ENCODE measurements around the gene SOWAHB.

Gene SOWAHB, protein sequence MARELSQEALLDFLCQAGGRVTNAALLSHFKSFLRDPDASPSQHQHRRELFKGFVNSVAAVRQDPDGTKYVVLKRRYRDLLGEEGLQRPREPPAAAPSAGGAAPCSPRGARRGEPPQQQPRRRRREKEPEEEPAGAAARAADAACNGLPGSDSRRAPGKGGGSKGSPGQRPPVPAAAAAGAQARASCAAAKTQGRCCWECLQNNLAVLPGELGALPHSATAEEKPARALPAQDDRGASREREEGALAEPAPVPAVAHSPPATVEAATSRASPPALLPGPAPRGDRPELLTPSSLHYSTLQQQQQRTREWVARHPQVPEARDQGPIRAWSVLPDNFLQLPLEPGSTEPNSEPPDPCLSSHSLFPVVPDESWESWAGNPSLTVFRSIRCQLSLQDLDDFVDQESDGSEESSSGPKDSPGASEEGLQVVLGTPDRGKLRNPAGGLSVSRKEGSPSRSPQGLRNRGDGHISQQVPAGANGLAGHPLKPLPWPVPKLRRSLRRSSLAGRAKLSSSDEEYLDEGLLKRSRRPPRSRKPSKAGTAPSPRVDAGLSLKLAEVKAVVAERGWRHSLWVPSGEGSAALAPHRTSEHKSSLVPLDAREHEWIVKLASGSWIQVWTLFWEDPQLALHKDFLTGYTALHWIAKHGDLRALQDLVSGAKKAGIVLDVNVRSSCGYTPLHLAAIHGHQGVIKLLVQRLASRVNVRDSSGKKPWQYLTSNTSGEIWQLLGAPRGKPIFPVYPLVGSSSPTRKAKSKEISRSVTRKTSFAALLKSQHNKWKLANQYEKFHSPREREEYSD

DNA sequence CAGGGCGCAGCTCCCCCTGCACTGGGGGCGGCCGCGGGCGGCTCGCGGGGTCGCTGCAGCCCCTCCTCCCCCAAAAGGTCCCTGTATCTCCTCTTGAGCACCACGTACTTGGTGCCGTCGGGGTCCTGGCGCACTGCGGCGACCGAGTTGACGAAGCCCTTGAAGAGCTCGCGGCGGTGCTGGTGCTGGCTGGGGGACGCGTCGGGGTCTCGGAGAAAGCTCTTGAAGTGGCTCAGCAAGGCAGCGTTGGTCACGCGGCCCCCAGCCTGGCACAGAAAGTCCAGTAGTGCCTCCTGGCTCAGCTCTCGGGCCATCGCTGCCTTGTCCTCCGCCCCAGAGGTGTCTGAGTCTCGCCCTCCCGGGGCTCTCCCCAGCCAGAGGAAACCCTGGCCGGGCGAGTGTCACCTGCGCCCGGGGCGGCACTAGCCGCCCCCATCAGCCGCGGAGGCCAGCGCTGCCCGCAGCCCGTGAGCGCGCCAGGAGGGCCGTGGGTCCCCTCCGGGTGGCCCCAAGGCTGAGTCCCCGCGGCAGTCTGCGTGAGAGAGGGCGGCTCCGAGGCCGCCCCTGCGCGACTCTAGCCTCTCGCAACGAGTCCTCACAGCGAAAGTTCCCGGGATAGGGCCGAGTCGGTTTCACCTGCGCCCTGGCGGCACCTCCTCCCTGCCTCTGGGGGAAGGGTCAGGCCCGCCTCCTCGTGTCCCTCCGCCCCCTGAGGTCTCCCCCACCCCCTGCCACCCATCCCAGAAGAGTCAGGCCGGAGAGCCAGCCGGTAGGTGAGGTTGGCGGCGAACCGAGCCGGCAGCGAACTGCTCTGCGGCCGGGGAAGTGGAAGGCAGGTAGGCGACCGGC is at the start of gene SOWAHB:
SOWAHB (minus strand) TSS at position 609 of the 849 bp plus-strand sequence; CDS start at position 314, 295 bp downstream.
- peak within 1 kb of the TSS; percentile 65 for H3K4me3 ChIP-seq (ENCODE audit: low read length)
- H3K27me3 ChIP-seq (replicated peaks; ENCODE audit: control insufficient read depth, insufficient read depth, low read length) = peaks cover 51% of the 10 kb centered on the region
- DNase-seq (ENCODE audit: low read depth) = peak; percentile 48
- no peaks in the 10 kb centered on the region for H3K36me3 ChIP-seq (ENCODE audit: control insufficient read depth, insufficient read depth, low read length, severe bottlenecking)
- no peak within 1 kb of the TSS for H3K9ac ChIP-seq (ENCODE audit: low read length)
- no peaks in the 10 kb centered on the region for H3K4me1 ChIP-seq (ENCODE audit: control insufficient read depth, insufficient read depth, low read length)
- H3K9me3 ChIP-seq (ENCODE audit: control insufficient read depth, low read length) = no peaks in the 10 kb centered on the region

DNA sequence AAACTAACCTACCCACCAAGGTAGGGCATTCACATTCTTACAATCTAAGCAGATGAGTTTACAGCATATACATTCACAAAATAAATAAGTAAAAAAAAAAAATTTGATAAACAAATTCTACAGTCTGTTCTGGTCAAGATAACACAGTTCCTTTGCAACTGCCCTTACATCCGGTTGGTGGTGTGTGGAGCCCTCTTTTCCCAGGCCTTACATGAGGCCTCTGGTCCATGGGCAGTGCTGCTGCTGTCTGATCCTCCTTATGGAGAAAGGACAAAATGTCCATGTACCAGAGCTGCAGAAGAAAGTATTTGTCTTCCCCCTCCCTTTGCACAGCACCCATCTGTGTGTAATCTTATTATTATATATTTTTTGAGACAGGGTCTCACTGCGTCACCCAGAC is 49.4 kb upstream of the SOWAHB start:
- Histone ChIP-seq H3K9me3 (ENCODE audit: control insufficient read depth, low read length) (no peaks in the 10 kb centered on the region), H3K27me3 (replicated peaks; ENCODE audit: control insufficient read depth, insufficient read depth, low read length) (no peaks in the 10 kb centered on the region), H3K9ac (ENCODE audit: low read length) (peak overlapping the region; percentile 98), H3K36me3 (ENCODE audit: control insufficient read depth, insufficient read depth, low read length, severe bottlenecking) (no peaks in the 10 kb centered on the region), H3K4me1 (ENCODE audit: control insufficient read depth, insufficient read depth, low read length) (peaks cover 30% of the 10 kb centered on the region), H3K4me3 (ENCODE audit: low read length) (peak overlapping the region; percentile 89)
- DNase-seq (ENCODE audit: low read depth) = no peak

DNA sequence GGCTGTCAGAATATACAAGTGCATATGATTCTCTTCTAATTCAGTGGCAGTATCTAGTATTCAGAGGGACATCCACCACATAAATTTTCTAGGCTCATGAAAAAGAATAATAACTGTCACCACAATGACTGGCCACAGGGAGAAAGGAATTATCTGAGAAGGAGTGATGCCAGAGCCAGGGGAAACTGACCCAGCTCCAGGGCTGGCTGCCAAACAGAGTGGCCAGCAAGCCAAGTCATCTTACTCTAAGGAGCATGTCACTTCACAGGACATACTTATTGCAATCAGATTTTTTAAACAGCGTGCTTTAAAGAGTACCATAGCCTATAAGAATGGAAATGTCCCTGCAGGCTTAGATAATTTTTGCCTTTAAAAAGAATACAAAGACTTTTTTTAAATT is 45.8 kb upstream of the SOWAHB start:
- H3K27me3 ChIP-seq (replicated peaks; ENCODE audit: control insufficient read depth, insufficient read depth, low read length) = no peaks in the 10 kb centered on the region
- no peaks in the 10 kb centered on the region for H3K9me3 ChIP-seq (ENCODE audit: control insufficient read depth, low read length)
- H3K9ac ChIP-seq (ENCODE audit: low read length) = no peak overlapping the region
- H3K4me1 ChIP-seq (ENCODE audit: control insufficient read depth, insufficient read depth, low read length) = peaks cover 24% of the 10 kb centered on the region
- no peak overlapping the region for H3K4me3 ChIP-seq (ENCODE audit: low read length)
- DNase-seq (ENCODE audit: low read depth) = no peak
- no peaks in the 10 kb centered on the region for H3K36me3 ChIP-seq (ENCODE audit: control insufficient read depth, insufficient read depth, low read length, severe bottlenecking)

DNA sequence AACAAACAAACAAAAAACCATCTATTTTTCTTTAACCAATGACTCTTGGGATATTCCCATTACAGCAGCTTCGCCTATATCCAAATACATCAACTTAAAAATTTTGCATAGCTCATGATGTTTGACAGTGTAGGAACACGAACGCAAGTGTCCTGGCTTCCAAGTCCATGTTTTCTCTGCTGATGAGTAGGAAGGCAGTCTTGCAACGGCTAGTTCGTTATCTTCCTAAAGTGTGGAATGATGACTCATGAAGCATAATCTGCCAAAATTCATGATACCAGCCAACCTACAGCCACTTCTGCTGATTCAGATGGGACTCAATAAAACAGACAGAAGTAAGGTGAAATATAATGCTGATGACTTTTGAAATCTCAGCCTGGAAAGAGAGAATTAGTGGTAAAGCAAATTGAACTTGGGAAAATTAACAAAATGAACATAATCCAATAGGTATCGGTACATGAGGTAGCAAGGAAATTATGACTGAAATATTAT is 45.2 kb upstream of the SOWAHB start:
- Histone ChIP-seq H3K27me3 (replicated peaks; ENCODE audit: control insufficient read depth, insufficient read depth, low read length) (no peaks in the 10 kb centered on the region), H3K4me1 (ENCODE audit: control insufficient read depth, insufficient read depth, low read length) (peaks cover 21% of the 10 kb centered on the region), H3K9ac (ENCODE audit: low read length) (no peak overlapping the region), H3K9me3 (ENCODE audit: control insufficient read depth, low read length) (no peaks in the 10 kb centered on the region), H3K4me3 (ENCODE audit: low read length) (no peak overlapping the region), H3K36me3 (ENCODE audit: control insufficient read depth, insufficient read depth, low read length, severe bottlenecking) (no peaks in the 10 kb centered on the region)
- DNase-seq (ENCODE audit: low read depth) = no peak

DNA sequence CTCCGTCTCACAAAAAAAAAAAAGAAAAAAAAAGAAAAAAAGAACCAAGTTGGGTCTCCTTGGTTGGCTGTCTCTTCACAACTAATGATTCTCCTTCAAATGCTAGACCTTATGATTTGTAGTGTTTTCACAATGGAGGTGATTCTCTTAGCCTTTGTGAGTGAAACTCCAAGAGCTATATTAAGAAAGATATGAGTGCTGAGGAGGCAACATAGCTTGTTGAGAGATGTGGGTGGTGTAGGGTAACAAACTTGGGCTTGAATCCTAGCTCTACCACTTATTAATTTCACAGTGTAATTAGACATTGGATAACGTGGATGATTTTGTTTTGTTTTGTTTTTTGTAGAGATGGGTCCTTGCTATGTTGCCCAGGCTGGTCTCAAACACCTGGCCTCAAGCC is 41.2 kb upstream of the SOWAHB start:
- no peaks in the 10 kb centered on the region for H3K36me3 ChIP-seq (ENCODE audit: control insufficient read depth, insufficient read depth, low read length, severe bottlenecking)
- no peaks in the 10 kb centered on the region for H3K27me3 ChIP-seq (replicated peaks; ENCODE audit: control insufficient read depth, insufficient read depth, low read length)
- H3K9ac ChIP-seq (ENCODE audit: low read length) = no peak overlapping the region
- no peak for DNase-seq (ENCODE audit: low read depth)
- peaks cover 10% of the 10 kb centered on the region for H3K4me1 ChIP-seq (ENCODE audit: control insufficient read depth, insufficient read depth, low read length)
- no peaks in the 10 kb centered on the region for H3K9me3 ChIP-seq (ENCODE audit: control insufficient read depth, low read length)
- no peak overlapping the region for H3K4me3 ChIP-seq (ENCODE audit: low read length)

DNA sequence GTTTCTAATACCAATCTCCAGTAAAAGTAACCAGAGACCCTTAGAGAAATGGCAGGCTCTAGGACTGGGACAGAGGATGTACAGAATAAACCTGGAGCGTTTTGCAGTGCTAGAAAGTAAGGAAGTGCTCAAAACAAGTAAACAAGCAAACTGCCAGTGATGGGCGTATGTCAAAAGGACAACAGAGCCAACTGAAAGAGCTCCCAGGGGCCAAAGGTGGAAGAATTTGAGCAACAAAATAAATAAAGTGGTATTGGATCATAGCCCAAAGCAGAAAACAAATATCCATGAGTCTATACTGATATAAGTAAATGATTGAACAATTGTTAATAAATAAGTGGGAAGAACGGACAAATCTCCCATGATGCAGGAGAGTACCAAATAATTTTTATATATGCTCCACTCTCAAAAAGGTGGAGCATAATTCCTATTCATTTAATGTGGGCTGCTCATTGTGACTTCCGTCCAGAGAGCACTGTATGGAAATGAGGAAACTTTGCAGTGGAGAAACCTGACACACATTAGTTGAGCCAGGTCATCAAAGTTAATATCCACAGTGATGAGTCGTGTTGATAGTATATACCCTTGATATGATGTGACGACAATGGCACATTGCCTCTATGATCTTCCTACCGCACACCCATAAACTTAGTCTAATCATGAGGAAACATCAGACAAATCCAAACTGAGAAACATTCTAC is 33.8 kb upstream of the SOWAHB start:
- no peak for DNase-seq (ENCODE audit: low read depth)
- no peaks in the 10 kb centered on the region for H3K4me1 ChIP-seq (ENCODE audit: control insufficient read depth, insufficient read depth, low read length)
- no peak overlapping the region for H3K4me3 ChIP-seq (ENCODE audit: low read length)
- no peaks in the 10 kb centered on the region for H3K36me3 ChIP-seq (ENCODE audit: control insufficient read depth, insufficient read depth, low read length, severe bottlenecking)
- no peaks in the 10 kb centered on the region for H3K9me3 ChIP-seq (ENCODE audit: control insufficient read depth, low read length)
- H3K9ac ChIP-seq (ENCODE audit: low read length) = no peak overlapping the region
- H3K27me3 ChIP-seq (replicated peaks; ENCODE audit: control insufficient read depth, insufficient read depth, low read length) = no peaks in the 10 kb centered on the region

DNA sequence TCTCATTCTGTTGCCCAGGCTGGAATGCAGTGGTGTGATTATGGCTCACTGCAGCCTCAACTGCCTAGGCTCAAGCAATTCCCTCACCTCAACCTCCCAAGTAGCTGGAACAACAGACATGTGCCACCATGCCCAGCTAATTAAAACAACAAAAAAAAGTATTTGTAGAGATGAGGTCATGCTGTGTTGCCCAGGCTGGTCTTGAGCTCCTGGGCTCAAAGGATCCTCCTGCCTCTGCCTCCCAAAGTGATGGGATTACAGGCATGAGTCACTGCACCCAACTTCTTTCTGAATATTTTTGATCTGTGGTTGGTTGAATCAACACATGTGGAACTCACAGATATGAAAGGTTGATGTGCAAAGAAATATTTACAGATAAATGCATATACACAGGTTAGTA is 33.1 kb upstream of the SOWAHB start:
- H3K9ac ChIP-seq (ENCODE audit: low read length) = no peak overlapping the region
- H3K9me3 ChIP-seq (ENCODE audit: control insufficient read depth, low read length) = no peaks in the 10 kb centered on the region
- H3K4me3 ChIP-seq (ENCODE audit: low read length) = no peak overlapping the region
- DNase-seq (ENCODE audit: low read depth) = no peak
- no peaks in the 10 kb centered on the region for H3K4me1 ChIP-seq (ENCODE audit: control insufficient read depth, insufficient read depth, low read length)
- H3K27me3 ChIP-seq (replicated peaks; ENCODE audit: control insufficient read depth, insufficient read depth, low read length) = no peaks in the 10 kb centered on the region
- H3K36me3 ChIP-seq (ENCODE audit: control insufficient read depth, insufficient read depth, low read length, severe bottlenecking) = no peaks in the 10 kb centered on the region

DNA sequence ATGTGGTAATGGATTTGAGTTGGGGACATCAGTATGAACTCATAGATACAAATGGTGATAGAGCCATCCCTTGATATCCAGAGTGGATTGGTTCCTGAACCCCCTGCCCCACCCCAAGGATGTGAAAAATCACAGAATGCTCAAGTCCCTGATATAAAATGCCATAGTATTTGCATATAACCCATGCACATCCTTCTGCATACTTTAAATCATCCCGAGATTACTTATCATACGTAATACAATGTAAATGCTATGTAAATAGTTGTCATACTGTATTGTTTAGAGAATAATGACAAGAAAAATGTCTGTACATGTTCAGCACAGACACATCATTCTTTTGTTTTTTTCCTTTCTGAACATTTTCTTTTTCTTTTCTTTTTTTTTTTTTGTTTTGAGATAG is 32.7 kb upstream of the SOWAHB start:
- Histone ChIP-seq H3K36me3 (ENCODE audit: control insufficient read depth, insufficient read depth, low read length, severe bottlenecking) (no peaks in the 10 kb centered on the region), H3K9me3 (ENCODE audit: control insufficient read depth, low read length) (no peaks in the 10 kb centered on the region), H3K4me1 (ENCODE audit: control insufficient read depth, insufficient read depth, low read length) (no peaks in the 10 kb centered on the region), H3K4me3 (ENCODE audit: low read length) (no peak overlapping the region), H3K9ac (ENCODE audit: low read length) (no peak overlapping the region), H3K27me3 (replicated peaks; ENCODE audit: control insufficient read depth, insufficient read depth, low read length) (no peaks in the 10 kb centered on the region)
- DNase-seq (ENCODE audit: low read depth) = no peak

DNA sequence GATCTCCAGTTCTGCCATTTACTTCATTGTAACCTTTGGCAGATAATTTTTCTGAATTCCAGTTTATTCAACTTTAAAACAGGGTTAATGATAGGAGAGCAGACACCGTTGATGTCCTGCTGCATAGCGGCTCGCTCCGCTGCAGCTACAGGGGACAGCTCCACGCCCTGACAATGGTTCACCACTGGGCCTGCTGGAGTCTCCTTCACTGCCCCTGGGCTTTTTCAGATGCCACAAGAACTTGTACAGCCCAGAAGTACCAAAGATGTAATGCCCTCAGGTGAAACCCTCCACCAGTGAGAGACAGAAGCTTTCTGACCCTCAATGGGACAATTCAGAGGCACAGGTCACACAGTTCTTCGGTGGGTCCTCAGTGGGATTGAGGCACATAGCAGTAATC is 28.9 kb upstream of the SOWAHB start:
- H3K9me3 ChIP-seq (ENCODE audit: control insufficient read depth, low read length) = no peaks in the 10 kb centered on the region
- DNase-seq (ENCODE audit: low read depth) = no peak
- H3K4me1 ChIP-seq (ENCODE audit: control insufficient read depth, insufficient read depth, low read length) = no peaks in the 10 kb centered on the region
- H3K27me3 ChIP-seq (replicated peaks; ENCODE audit: control insufficient read depth, insufficient read depth, low read length) = no peaks in the 10 kb centered on the region
- no peaks in the 10 kb centered on the region for H3K36me3 ChIP-seq (ENCODE audit: control insufficient read depth, insufficient read depth, low read length, severe bottlenecking)
- H3K4me3 ChIP-seq (ENCODE audit: low read length) = no peak overlapping the region
- H3K9ac ChIP-seq (ENCODE audit: low read length) = no peak overlapping the region

DNA sequence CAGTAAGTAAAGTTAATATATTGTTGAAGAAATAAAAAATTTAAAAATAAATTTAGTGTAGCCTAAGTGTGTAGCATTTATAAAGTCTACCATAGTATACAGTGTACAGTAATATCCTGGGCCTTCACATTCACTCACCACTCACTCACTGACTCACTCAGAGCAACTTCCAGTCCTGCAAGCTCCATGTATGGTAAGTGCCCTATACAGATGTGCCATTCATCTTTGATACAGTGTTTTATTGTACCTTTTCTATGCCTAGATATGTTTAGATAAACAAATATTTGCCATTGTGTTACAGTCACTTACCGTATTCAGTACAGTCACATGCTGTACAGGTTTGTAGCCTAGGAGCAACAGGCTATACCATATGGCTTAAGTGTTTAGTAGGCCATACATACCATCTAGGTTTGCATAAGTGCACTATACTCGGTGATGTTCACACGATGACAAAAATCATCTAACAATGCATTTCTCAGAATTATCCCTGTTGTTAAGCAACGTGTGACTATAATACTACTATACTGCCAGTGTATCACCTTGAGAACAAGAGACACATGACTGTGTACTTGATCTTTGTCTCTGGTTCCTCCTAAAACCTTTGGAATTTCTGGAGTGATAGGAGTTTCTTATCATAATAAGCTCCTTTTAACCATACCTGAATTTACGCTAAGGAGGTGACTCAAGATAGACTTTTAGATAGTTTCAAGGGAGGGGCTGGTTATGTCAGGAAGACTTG is 25.8 kb upstream of the SOWAHB start:
- Histone ChIP-seq H3K36me3 (ENCODE audit: control insufficient read depth, insufficient read depth, low read length, severe bottlenecking) (no peaks in the 10 kb centered on the region), H3K4me3 (ENCODE audit: low read length) (no peak overlapping the region), H3K9ac (ENCODE audit: low read length) (no peak overlapping the region), H3K9me3 (ENCODE audit: control insufficient read depth, low read length) (no peaks in the 10 kb centered on the region), H3K27me3 (replicated peaks; ENCODE audit: control insufficient read depth, insufficient read depth, low read length) (no peaks in the 10 kb centered on the region), H3K4me1 (ENCODE audit: control insufficient read depth, insufficient read depth, low read length) (no peaks in the 10 kb centered on the region)
- no peak for DNase-seq (ENCODE audit: low read depth)

All from adipocyte (in vitro differentiated cells).